Cerebellar cortex (tissue), 1 donor: ENCODE data around the gene MDFIC2.
"Not testable (repeated sequence)": the region's sequence is repeated elsewhere in the genome, so short reads cannot be mapped to it uniquely, and the experiment has no call there.

Experiments
- DNase-seq: peaks from one replicate; pipeline ENCODE4 v3.0.0-alpha.2; 2015; ENCODE audit warnings: low spot score

Gene MDFIC2

GRCh38 chr3:70312336-70312735 is at the start of gene MDFIC2:
Gene MDFIC2 (minus strand): TSS chr3:70312638. CDS start chr3:70311973, 665 bp downstream.
- DNase-seq, result no peak

- DNase-seq, result no peak
These were observed 48.7 kb upstream of the MDFIC2 start for GRCh38 chr3:70360979-70361760.

- no peak for DNase-seq
These were observed 47.3 kb upstream of the MDFIC2 start for GRCh38 chr3:70359711-70360110.

GRCh38 chr3:70358978-70359580 is 46.6 kb upstream of the MDFIC2 start:
- DNase-seq, result peak; percentile 20

GRCh38 chr3:70352215-70352614 is 39.8 kb upstream of the MDFIC2 start:
- no peak for DNase-seq

GRCh38 chr3:70342149-70342548 is 29.7 kb upstream of the MDFIC2 start:
- DNase-seq, result no peak

- DNase-seq, result not testable (repeated sequence)
These were observed 24.4 kb upstream of the MDFIC2 start for GRCh38 chr3:70336885-70337284.

GRCh38 chr3:70333080-70333479 is 20.6 kb upstream of the MDFIC2 start:
- no peak for DNase-seq

- DNase-seq, result no peak
These were observed 2.6 kb upstream of the MDFIC2 start for GRCh38 chr3:70315021-70315420.

- DNase-seq, result no peak
These were observed 1.6 kb downstream of the MDFIC2 start for GRCh38 chr3:70310809-70311208.

GRCh38 chr3:70309591-70309990 is 2.8 kb downstream of the MDFIC2 start:
- no peak for DNase-seq

- peak; percentile 13 for DNase-seq
These were observed 3.7 kb downstream of the MDFIC2 start for GRCh38 chr3:70308760-70309159.

- DNase-seq, result no peak
These were observed 5.7 kb downstream of the MDFIC2 start for GRCh38 chr3:70306736-70307135.

GRCh38 chr3:70298385-70298784 is 14.1 kb downstream of the MDFIC2 start:
- DNase-seq, result no peak

- DNase-seq, result no peak
These were observed 21.3 kb downstream of the MDFIC2 start for GRCh38 chr3:70291097-70291482.

- not testable (repeated sequence) for DNase-seq
These were observed 21.9 kb downstream of the MDFIC2 start for GRCh38 chr3:70290431-70291096.

GRCh38 chr3:70281663-70282062 is 30.8 kb downstream of the MDFIC2 start:
- no peak for DNase-seq

- no peak for DNase-seq
These were observed 35.1 kb downstream of the MDFIC2 start for GRCh38 chr3:70277304-70277703.

- no peak for DNase-seq
These were observed 35.5 kb downstream of the MDFIC2 start for GRCh38 chr3:70276901-70277300.

GRCh38 chr3:70273492-70273891 is 38.9 kb downstream of the MDFIC2 start:
- DNase-seq, result no peak

GRCh38 chr3:70272798-70273197 is 39.6 kb downstream of the MDFIC2 start:
- no peak for DNase-seq

- DNase-seq, result no peak
These were observed 48.2 kb downstream of the MDFIC2 start for GRCh38 chr3:70264122-70264780.

GRCh38 chr3:70261283-70261682 is 51.2 kb downstream of the MDFIC2 start:
- DNase-seq, result no peak
